GM23338 (cell line): ENCODE results near the gene UBE2I.

Source experiments
- CTCF ChIP-seq, 2 experiments: fragments of 200-600 bp in 1 of 2; sonication (generic) in 1 of 2; conservative IDR thresholded peaks; 2 replicates each; pipeline versions ENCODE4 v1.5.1 to v1.6.1; 2016 to 2017; ENCODE audit warnings: antibody characterized with exemption in 2 of 2, low read depth in 2 of 2, mild to moderate bottlenecking in 2 of 2, moderate library complexity in 1 of 2
- POLR2AphosphoS5 ChIP-seq: IDR thresholded peaks from 2 replicates; pipeline ENCODE4 v1.6.1; 2016; ENCODE audit warnings: antibody characterized with exemption, low read depth
- ZNF331 ChIP-seq: fragments of 250-450 bp; sonication (Bioruptor Pico); IDR thresholded peaks from 2 replicates; pipeline ENCODE4 v1.5.0; 2020; ENCODE audit warnings: low read depth, mild to moderate bottlenecking, moderate library complexity

- TF ChIP-seq POLR2AphosphoS5, result no peak
- no peak for TF ChIP-seq CTCF (conservative IDR thresholded peaks at IDR 0.05; ENCODE audit: low read depth in 2 of 2)
- no peak for TF ChIP-seq ZNF331 (CRISPR knock-in tag)
Measured at GRCh38 chr16:1323296-1324239, 14.1 kb downstream of the UBE2I start.
